HCT116 (cell line): Measurements from ENCODE around the gene KRTAP1-5. TPM values are rescaled to one million over a fixed set of nuclear protein-coding genes. Genes with fewer than 3 reads are reported as not detected.
"Not testable (repeated sequence)": the region's sequence is repeated elsewhere in the genome, so short reads cannot be mapped to it uniquely, and the experiment has no call there.

Experiments used
- ATAC-seq: fragments of 200-7000 bp; cut with Tn5 transposase; 2 replicates; pipeline ENCODE4 v1.9.1; 2020; ENCODE audit warnings: mild to moderate bottlenecking, moderate library complexity
- BruUV-seq: library from RNA; stranded (reverse); fragments of 400-500 nt; replicated peaks from 2 replicates; lab custom pipeline; 2021; lab: Mats Ljungman, UMichigan
- CTCF ChIA-PET: fragments of 300-600 bp; sonication (Branson Sonifier 250); formaldehyde crosslinking; loops from one replicate; lab custom pipeline; 2021; ENCODE audit warnings: antibody characterized with exemption; lab: Charles Lee
- POLR2A ChIA-PET: fragments of 300-600, 350-600 bp; sonication (Branson Sonifier 250); formaldehyde crosslinking; loops from one replicate; lab custom pipeline; 2021; ENCODE audit warnings: antibody characterized with exemption; lab: Charles Lee
- RAD21 ChIA-PET, 2 experiments: fragments of 300-600 bp; sonication (Branson Sonifier 250); formaldehyde crosslinking; loops; one replicate each; lab custom pipeline; 2023; ENCODE audit warnings: low total read pairs in 2 of 2; ENCODE audit not compliant: uncharacterized antibody in 2 of 2, unreplicated experiment in 2 of 2, low non-redundant PET in 1 of 2; lab: Charles Lee
- DNase-seq: peaks from one replicate; pipeline ENCODE4 v3.0.0-alpha.2; 2010; ENCODE audit warnings: low read depth, low spot score
- H2AFZ ChIP-seq: fragments of 200-600 bp; shearing (Covaris generic), sonication (generic); 2 replicates; pipeline ENCODE4 v1.6.1; 2017; ENCODE audit warnings: low read depth, mixed run types, mixed read lengths, antibody characterized with exemption, low read length; ENCODE audit not compliant: poor library complexity, severe bottlenecking
- H3K27ac ChIP-seq: 2 replicates; pipeline ENCODE4 v1.5.1; 2012; ENCODE audit warnings: low read depth, low read length
- H3K27me3 ChIP-seq: fragments of 200-600 bp; sonication (generic); 2 replicates; pipeline ENCODE4 v1.6.1; 2016; ENCODE audit warnings: mixed run types, low read length, mixed read lengths; ENCODE audit not compliant: insufficient read depth
- H3K36me3 ChIP-seq, 2 experiments: fragments of 200-500 bp in 1 of 2; fragments of 200-600 bp in 1 of 2; sonication (Bioruptor generic) in 1 of 2; sonication (generic) in 1 of 2; 2 replicates each; pipeline versions ENCODE4 v1.5.1 to v1.6.1; 2014 to 2016; ENCODE audit warnings: low read length in 2 of 2, inconsistent platforms in 1 of 2, mixed read lengths in 1 of 2, mixed run types in 1 of 2; ENCODE audit not compliant: insufficient read depth in 2 of 2, control insufficient read depth in 1 of 2
- H3K4me1 ChIP-seq, 2 experiments: fragments of 200-600 bp in 1 of 2; sonication (generic) in 1 of 2; 2 replicates each; pipeline versions ENCODE4 v1.5.1 to v1.6.1; 2012 to 2017; ENCODE audit warnings: low read length in 2 of 2, inconsistent platforms in 1 of 2, mild to moderate bottlenecking in 1 of 2, mixed read lengths in 1 of 2, mixed run types in 1 of 2, moderate library complexity in 1 of 2; ENCODE audit not compliant: insufficient read depth in 2 of 2, control insufficient read depth in 1 of 2
- H3K4me2 ChIP-seq: fragments of 200-600 bp; sonication (generic); 2 replicates; pipeline ENCODE4 v1.6.1; 2017; ENCODE audit warnings: mixed run types, low read length, mixed read lengths
- H3K4me3 ChIP-seq, 2 experiments: fragments of 200-600 bp in 1 of 2; sonication (generic) in 1 of 2; replicated peaks in 1 of 2; 2 replicates each; pipeline ENCODE4 v1.5.1; 2011 to 2016; ENCODE audit warnings: low read length in 2 of 2, control low read depth in 1 of 2, low read depth in 1 of 2, mild to moderate bottlenecking in 1 of 2, mixed read lengths in 1 of 2, mixed run types in 1 of 2
- H3K79me2 ChIP-seq: fragments of 200-600 bp; sonication (generic); 2 replicates; pipeline ENCODE4 v1.6.1; 2017; ENCODE audit warnings: mild to moderate bottlenecking, mixed run types, low read length, moderate library complexity, mixed read lengths; ENCODE audit not compliant: insufficient read depth
- H3K9ac ChIP-seq: fragments of 200-600 bp; sonication (generic); 2 replicates; pipeline ENCODE4 v1.6.1; 2016; ENCODE audit warnings: low read length, mixed read lengths
- H3K9me2 ChIP-seq: fragments of 200-600 bp; sonication (generic), shearing (Covaris generic); 2 replicates; pipeline ENCODE4 v1.6.1; 2017; ENCODE audit warnings: mixed run types, mild to moderate bottlenecking, moderate library complexity; ENCODE audit not compliant: insufficient read depth
- H3K9me3 ChIP-seq, 2 experiments: fragments of 200-500 bp in 1 of 2; fragments of 200-600 bp in 1 of 2; sonication (Bioruptor generic) in 1 of 2; sonication (generic) in 1 of 2; 2 replicates each; pipeline ENCODE4 v1.6.1; 2014 to 2017; ENCODE audit warnings: low read length in 2 of 2, mixed read lengths in 2 of 2, inconsistent platforms in 1 of 2, low read depth in 1 of 2, mild to moderate bottlenecking in 1 of 2, mixed run types in 1 of 2, moderate library complexity in 1 of 2; ENCODE audit not compliant: control insufficient read depth in 1 of 2, insufficient read depth in 1 of 2
- H4K20me1 ChIP-seq: fragments of 200-600 bp; sonication (generic), shearing (Covaris generic); 2 replicates; pipeline ENCODE4 v1.6.1; 2017; ENCODE audit warnings: mixed run types, mild to moderate bottlenecking, moderate library complexity; ENCODE audit not compliant: insufficient read depth
- CBX3 ChIP-seq: IDR thresholded peaks from 2 replicates; pipeline ENCODE4 v1.6.1; 2012; ENCODE audit warnings: low read depth
- CTCF ChIP-seq, 3 experiments: fragments of 200-600 bp in 1 of 3; sonication (generic) in 1 of 3; IDR thresholded peaks in 2 of 3; conservative IDR thresholded peaks in 1 of 3; 2 replicates each; pipeline ENCODE4 v1.5.1; 2012 to 2017; ENCODE audit warnings: low read depth in 2 of 3, low read length in 2 of 3, antibody characterized with exemption in 1 of 3, borderline replicate concordance in 1 of 3, control low read depth in 1 of 3, mild to moderate bottlenecking in 1 of 3, mixed read lengths in 1 of 3, mixed run types in 1 of 3, moderate library complexity in 1 of 3; ENCODE audit not compliant: insufficient read depth in 1 of 3
- EZH2 ChIP-seq: fragments of 200-600 bp; sonication (generic); IDR thresholded peaks from 2 replicates; pipeline ENCODE4 v1.6.1; 2017; ENCODE audit warnings: antibody characterized with exemption, mixed run types
- FOSL1 ChIP-seq: IDR thresholded peaks from 2 replicates; pipeline ENCODE4 v1.6.1; 2012; ENCODE audit warnings: low read depth
- POLR2A ChIP-seq: IDR thresholded peaks from 2 replicates; pipeline ENCODE4 v1.7.0; 2011; ENCODE audit warnings: borderline replicate concordance; ENCODE audit not compliant: insufficient read depth, insufficient read length; ENCODE audit errors: extremely low read depth
- RAD21 ChIP-seq: IDR thresholded peaks from 2 replicates; pipeline ENCODE4 v1.6.1; 2012; ENCODE audit warnings: low read depth, mild to moderate bottlenecking
- REST ChIP-seq: IDR thresholded peaks from 2 replicates; pipeline ENCODE4 v1.6.1; 2012; ENCODE audit warnings: low read depth
- intact Hi-C: fragments of 100-400 bp; cut with micrococcal nuclease; formaldehyde crosslinking; loops from 2 replicates; pipeline ENCODE4 v1.10.0; 2022
- total RNA-seq: library from RNA; stranded (reverse); gene quantifications from one replicate; pipeline ENCODE4 v1.2.1, GENCODE V29; 2021; ENCODE audit not compliant: unreplicated experiment

The KRTAP1-5 gene
- total RNA-seq, 1 experiment from 2014 or later, result not detected

- Histone ChIP-seq H3K36me3 (no peaks in the 10 kb centered on the region), H3K4me2 (no peak overlapping the region), H3K9me3 (no peaks in the 10 kb centered on the region), H2AFZ (no peak overlapping the region), H3K9ac (no peak overlapping the region), H3K9me2 (no peaks in the 10 kb centered on the region), H3K79me2 (no peaks in the 10 kb centered on the region), H4K20me1 (no peaks in the 10 kb centered on the region), H3K27me3 (no peaks in the 10 kb centered on the region), H3K27ac (no peak overlapping the region), H3K4me3 (no peak overlapping the region), H3K4me1 (peaks cover 3 to 10% of the 10 kb centered on the region in 2 experiments)
- ATAC-seq (no peak), DNase-seq (no peak)
- no peak for TF ChIP-seq RAD21
- no peak for TF ChIP-seq CTCF (IDR thresholded peaks at IDR 0.05 in 2 of 3, conservative IDR thresholded peaks at IDR 0.05 in 1 of 3; ENCODE audit: borderline replicate concordance in 1 of 3, insufficient read depth in 1 of 3, low read depth in 2 of 3, low read length in 2 of 3)
- TF ChIP-seq POLR2A, result no peak
- no peak for TF ChIP-seq FOSL1
- no peak for TF ChIP-seq CBX3
- TF ChIP-seq REST, result no peak
- no peak for TF ChIP-seq EZH2
- RAD21 ChIA-PET, result no interaction called here
- CTCF ChIA-PET, result no interaction called here
- POLR2A ChIA-PET, result no interaction called here
- BruUV-seq, result no TSS peak
- intact Hi-C loops, result no loop called here
Observed at GRCh38 chr17:41001795-41002194, 25.2 kb downstream of the KRTAP1-5 start.

GRCh38 chr17:40999563-40999962 lies 27.4 kb downstream of the KRTAP1-5 start, which contains the start of gene KRTAP3-2:
KRTAP3-2 (minus strand) TSS chr17:40999906; CDS start chr17:40999853, 53 bp downstream.
- DNase-seq, H3K27me3 ChIP-seq, POLR2A ChIA-PET, H3K4me2 ChIP-seq, ATAC-seq, H3K9me2 ChIP-seq, RAD21 ChIA-PET, H4K20me1 ChIP-seq, H3K9me3 ChIP-seq, intact Hi-C loops, H3K4me3 ChIP-seq, BruUV-seq, CTCF ChIA-PET, H3K79me2 ChIP-seq, H3K27ac ChIP-seq, H2AFZ ChIP-seq, H3K36me3 ChIP-seq, H3K9ac ChIP-seq: not testable (repeated sequence)
- peaks cover 5 to 14% of the 10 kb centered on the region in 2 experiments for H3K4me1 ChIP-seq
